Raji (cell line): ENCODE data around the gene HES2.

Experiments used
- POLR2A ChIP-seq: IDR thresholded peaks from 2 replicates; pipeline ENCODE4 v1.6.1; 2011; ENCODE audit warnings: low read depth, low read length, control low read depth; ENCODE audit not compliant: insufficient read depth

The HES2 gene

DNA sequence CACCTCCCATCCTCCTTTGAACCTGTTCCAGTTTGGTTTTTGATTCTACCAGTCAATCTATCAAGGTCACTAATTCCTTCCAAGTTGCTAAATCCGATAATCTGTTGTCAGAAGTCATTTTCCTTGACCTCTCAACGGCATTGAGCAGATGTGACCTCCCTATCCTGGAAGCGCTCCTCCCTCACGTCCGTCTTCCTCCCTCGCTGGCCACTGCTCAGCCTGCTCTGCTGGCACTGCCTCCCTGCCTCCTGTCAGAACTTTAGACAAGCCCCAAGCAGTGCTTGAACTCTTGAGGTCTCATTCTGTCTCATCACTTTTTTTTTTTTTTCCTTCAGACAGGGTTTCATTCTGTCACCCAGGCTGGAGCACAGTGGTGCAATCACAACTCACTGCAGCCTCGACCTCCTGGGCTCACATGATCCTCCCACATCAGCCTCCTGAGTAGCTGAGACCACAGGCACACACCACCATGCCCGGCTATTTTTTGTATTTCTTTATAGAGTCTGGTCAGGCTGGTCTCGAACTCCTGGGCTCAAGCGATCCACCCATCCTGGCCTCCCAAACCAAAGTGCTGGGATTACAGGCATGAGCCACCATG is 21.8 kb downstream of the HES2 start:
- TF ChIP-seq POLR2A = no peak

DNA sequence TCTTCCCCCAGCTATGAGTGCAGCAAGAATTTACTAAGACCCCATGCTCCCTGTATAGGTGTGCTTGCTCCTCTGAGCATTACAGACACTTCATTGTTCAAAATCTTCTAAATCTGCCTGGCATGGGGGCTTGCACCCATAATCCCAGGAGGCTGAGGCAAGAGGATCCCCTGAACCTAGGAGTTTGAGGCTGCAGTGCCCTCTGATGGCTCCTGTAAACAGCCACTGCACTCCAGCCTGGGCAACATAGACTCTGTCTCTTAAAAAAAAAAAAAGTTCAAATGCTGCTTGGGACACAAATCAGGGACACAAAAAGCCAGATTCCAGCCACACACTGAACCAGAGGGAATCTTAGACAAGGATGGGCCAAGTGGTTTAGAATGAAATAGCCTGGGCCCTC is 22.7 kb downstream of the HES2 start:
- TF ChIP-seq POLR2A = 0 out of 2 replicates have a peak, but pooled peaks have one; percentile 23

DNA sequence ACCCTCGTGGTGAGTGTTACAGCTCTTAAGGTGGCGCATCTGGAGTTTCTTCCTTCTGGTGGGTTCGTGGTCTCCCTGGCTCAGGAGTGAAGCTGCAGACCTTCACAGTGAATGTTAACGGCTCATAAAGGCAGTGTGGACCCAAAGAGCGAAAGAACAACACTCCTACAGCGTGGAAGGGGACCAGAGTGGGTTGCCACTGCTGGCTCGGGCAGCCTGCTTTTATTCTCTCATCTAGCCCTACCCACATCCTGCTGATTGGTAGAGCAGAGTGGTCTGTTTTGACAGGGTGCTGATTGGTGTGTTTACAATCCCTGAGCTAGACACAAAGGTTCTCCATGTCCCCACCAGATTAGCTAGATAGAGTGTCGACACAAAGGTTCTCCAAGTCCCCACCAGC is 24.6 kb downstream of the HES2 start:
- TF ChIP-seq POLR2A = peak; percentile 65

DNA sequence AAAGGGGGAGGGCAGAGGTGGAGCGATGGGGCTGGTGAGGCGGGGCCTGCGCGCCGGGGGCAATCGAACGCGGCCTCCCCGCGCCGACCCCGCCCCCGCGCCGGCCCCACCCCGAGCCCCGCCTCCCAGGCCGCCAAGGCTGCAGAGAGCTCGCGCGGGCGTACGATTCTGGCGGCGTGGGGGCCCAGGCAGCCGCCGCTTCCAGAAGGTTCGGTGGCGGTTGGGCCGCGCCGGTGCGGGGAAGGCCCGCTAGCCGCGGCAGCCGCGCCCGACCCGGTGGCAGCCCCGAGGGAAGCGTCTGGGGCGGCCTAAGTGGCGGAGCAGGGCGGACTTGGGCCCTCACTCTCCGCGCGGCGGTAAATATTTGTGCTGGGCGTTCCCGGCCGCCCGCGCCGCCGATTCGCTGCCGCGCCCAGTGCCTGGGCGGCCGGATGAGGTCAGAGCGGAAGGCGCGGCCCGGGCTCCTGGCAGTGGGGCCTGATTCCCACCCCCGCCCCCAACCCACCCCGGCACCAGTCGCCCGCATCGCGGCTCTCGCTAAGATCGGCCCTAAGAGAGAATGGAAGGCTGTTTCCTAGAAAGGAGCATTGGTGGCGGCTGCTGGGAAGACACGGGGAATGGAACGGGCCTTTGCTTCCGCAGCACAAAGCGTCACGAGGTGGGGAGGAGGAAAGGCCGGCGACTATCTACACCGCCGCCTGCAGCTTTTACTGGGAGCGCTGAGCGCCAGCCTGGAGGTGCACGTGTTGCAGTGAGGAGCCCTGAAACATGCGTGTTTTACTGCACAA is 26.1 kb downstream of the HES2 start, which contains the start of gene ACOT7:
Gene ACOT7 (minus strand): TSS at position 368 of the 788 bp plus-strand sequence. CDS start 368 bp downstream, outside the sequence.
- peak; percentile 78 for TF ChIP-seq POLR2A

DNA sequence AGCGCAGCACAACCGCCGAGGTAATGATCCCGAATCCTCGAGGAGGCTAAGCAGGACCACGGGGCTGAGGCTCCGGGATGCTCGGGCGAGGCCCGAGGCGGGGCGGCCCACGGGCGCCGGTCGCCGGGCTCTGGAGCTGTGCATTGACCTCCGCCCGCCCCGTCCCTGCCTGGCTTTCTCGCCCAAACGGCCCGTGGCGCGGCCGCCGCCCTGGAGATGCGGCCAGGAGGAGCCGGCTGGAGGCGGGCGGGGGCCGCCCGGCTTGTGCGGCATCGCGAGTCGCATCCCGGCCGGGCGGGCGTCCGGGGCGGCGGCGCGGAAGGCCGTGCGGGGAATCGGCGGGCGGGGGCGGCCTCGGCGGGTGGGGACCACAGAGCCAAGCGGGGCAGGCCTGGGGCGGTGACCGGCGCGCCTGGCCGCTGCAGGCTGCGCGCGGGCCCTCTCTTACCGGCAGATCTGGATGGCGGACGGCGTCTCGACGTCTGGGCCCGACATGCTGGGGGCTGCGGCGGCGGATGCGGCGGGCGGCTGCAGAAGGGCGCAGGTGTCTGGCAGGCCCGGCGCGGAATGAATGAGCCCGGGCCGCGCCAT is 26.8 kb downstream of the HES2 start:
- peak; percentile 70 for TF ChIP-seq POLR2A

DNA sequence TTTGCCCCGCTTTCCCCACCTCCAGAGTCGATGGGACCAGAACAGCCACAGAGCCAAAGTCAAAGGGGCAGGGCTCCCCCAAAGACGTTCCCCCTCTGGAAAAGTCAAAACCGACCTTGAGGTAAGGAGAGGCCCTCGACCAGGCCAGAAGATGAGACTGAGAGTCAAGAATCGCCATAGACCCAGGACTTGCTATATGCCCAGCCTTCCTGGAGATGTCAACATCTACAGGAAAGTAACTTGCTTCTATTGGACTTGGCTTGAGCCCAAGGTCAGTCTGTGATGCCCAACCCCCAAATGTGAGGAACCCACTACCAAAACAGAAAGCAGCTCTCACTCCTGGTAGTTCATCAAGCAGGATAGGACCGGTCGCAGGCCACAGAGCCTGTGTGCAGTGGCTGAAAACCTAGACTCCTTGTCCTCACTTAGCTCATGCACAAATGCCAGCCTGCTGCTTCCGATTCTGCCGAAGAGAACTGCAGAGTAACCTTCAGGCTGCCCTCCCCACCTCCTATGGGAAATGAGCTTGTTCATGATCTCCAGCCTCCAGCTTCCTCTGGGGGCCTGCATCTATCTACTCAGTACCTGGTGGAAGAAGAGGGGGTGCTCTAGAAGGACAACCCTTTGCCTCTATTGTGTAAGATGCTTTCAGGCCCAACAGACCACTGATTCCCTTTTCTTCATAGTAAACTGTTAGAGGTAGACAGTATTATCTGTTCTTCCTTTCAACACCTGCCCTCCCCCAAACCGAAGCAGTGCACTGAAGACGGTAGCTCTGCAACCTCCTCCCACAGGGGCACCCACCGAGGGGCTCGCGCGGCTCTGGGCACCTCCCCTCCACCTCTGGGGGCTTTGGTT is 27.5 kb downstream of the HES2 start:
- TF ChIP-seq POLR2A = no peak

DNA sequence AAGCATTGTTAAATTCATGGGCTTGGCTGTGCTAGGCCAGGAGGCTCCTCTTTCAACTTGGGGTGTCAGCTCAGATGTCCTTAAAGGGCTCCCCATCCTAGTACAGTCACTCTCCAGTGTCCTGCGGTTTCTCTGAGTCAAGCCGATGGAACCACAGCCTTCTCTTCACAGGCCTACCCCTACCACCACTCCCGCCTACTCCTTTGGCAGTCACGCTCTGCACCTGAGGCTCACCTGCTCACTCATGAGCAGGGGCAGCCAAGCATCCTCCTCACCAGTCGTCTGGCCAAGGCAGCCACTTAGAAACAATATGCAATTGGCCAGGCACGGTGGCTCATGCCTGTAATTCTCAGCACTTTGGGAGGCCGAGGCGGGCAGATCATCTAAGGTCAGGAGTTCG is 29.7 kb downstream of the HES2 start:
- no peak for TF ChIP-seq POLR2A

DNA sequence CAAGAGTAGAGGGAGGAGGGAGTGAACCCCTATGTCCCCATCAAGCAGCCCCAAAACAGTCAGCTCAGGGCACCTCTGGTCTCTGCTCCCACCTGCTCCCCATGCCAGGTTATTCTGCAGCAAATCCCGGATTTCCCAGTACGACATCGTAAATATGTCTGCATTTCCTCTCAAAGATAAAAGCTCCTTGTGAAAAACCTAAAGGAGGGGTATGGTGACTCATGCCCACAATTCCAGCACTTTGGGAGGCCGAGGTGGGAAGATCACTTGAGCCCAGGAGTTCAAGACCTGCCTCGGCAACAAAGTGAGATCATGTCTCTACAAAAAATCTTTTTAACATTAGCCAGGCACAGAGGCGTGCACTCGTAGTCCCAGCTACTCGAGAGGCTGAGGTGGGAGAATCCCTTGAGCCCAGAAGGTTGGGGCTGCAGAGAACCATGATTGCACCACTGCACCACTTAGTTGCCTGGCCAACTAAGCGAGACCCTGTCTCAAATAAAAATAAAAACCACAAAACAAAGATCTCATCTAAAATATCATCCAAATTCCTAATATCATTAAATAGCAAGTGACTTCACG is 33.3 kb downstream of the HES2 start:
- no peak for TF ChIP-seq POLR2A

DNA sequence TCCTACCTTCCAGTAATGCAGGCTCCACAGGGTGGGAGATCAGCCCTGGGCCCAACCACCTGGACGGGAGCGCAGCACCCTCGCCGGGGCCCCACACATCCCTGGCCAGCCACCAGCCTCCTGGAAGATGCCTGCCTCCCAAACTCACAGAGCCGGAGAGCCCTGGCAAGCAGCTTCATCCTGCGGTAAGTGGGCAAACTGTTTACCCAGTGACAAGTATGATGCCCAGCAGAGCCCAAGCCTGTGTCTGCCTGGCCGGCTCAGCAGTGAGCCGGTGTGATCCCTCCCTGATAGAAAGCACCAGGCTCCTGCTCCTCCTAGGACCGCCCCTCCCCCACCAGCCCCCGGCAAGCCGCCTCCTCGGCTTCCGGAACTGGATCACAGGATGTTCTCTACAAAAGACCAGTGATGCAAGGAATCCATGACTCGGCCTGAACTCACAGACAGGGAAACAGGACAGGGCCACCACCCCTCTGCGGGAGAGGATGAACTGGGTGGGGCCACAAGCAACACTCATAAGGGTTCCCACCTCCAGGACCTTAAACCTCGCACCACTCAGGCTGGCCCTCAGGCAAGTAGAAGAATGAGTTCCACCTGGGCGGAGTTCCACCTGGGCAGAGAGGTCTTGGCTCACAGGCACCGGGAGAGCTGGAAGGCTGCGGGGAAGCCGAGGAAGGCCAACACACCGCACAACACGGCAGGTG is 34.1 kb downstream of the HES2 start:
- TF ChIP-seq POLR2A = no peak

DNA sequence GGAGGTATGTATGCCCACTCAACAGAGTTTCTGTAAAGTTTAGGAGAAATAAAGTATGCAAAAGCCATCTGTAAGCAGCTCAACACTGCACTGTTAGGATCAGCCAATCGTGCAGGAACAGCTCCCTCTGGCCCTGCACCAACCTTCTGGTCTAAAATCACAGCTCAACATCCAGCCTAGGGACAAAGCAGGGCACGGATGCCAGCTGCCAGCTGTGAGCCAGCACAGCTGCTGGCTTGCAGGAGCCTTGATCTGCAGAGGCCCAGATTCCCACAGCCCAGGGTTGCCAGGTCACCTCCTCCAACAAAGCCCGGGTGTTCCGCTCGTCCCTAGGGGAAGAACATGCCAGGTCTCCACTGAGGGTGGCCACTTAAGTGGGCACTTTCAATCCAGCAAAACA is 34.8 kb downstream of the HES2 start:
- TF ChIP-seq POLR2A = no peak

DNA sequence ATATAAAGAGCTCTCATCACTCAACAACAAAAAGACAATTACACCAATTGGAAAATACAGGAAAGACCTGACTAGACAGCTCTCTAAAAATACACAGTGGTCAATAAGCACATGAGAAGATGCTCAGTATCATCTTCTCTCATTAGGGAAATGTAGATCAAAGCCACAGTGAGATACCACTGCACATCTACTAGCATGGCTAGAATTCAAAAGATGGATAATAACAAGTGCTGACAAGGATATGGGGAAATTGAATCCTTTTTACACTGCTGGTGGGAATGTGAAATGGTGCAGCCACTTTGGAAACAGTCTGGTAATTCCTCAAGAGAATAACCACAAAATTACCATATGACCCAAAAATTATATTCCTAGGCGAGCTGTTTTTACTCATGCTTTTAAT is 35.6 kb downstream of the HES2 start:
- no peak for TF ChIP-seq POLR2A

DNA sequence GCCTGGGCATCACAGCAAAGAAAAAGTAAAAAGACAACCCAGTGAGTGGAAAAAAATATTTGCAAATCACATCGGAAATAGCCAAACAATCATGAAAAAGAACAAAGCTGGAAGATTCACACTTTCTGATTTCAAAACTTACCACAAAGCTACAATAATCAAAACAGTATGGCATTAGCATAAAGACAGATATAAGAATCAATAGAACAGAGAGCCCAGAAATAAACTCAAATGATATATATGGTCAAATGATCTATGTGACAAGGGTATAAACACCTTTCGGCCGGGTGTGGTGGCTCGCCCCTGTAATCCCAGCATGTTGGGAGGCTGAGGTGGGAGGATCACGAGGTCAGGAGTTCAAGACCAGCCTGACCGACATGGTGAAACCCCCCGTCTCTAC is 39.7 kb downstream of the HES2 start:
- no peak for TF ChIP-seq POLR2A

DNA sequence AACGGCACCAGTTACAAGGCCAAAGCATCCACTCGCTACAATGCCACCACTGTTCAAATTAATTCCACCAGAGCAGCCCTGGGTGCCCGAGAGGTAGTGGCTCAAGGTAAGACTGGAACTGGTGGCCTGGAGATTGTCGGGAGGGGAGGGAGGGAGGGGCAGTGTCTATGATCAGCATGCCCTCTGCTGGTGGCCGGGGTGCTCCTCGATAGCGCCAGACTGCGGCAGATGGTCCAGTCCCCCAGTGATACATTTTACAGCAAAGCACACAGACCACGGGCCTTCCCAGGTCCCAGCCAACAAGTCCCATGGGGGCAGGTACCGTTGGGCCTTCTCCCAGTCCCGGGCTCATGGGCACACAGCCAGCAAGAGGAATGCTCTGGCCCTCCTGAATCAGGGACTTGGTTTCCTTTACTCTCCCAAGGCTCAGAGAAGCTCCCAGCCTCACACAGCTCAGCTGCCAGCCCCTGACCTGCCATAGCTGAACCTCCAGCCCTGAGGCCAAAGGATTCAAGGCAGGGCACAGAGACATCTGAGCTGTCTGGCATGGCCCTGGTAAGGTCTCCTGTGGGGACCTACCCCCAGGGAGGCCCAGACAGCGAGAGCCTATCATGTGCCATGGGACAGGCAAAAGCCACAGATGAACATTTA is 41.5 kb downstream of the HES2 start:
- TF ChIP-seq POLR2A = no peak
